Gastrocnemius medialis (tissue), 4 donors: ENCODE data around the gene GALNT6. TPM values are rescaled to one million over a fixed set of nuclear protein-coding genes. Genes with fewer than 3 reads are reported as not detected.

Experiments
- ATAC-seq, 2 donors: fragments of 150-250 bp; one replicate each; pipeline ENCODE4 v1.9.1; 2016
- DNase-seq, 2 donors: peaks; one replicate each; pipeline ENCODE4 v3.0.0-alpha.2; 2019
- H3K27ac ChIP-seq, 4 donors: fragments of 200-600 bp; sonication (generic); 1 replicate in 1 of 4; 2 replicates in 3 of 4; pipeline ENCODE4 v1.5.1; 2016 to 2018; ENCODE audit warnings: mild to moderate bottlenecking in 2 of 4, moderate library complexity in 1 of 4
- H3K27me3 ChIP-seq, 3 donors: fragments of 200-600 bp; sonication (generic) in 2 of 3; 1 replicate in 1 of 3; 2 replicates in 2 of 3; pipeline versions ENCODE4 v1.5.1 to v1.6.0; 2016 to 2019; ENCODE audit warnings: mild to moderate bottlenecking in 1 of 3, moderate library complexity in 1 of 3
- H3K36me3 ChIP-seq, 2 donors: fragments of 200-600 bp; sonication (generic) in 1 of 2; one replicate each; pipeline ENCODE4 v1.5.1; 2017 to 2018
- H3K4me1 ChIP-seq, 2 donors: fragments of 200-600 bp; sonication (generic) in 1 of 2; one replicate each; pipeline ENCODE4 v1.5.1; 2016 to 2017; ENCODE audit warnings: mild to moderate bottlenecking in 2 of 2
- H3K4me3 ChIP-seq, 4 donors: fragments of 200-600 bp; sonication (generic) in 3 of 4; 1 replicate in 1 of 4; 2 replicates in 3 of 4; pipeline ENCODE4 v1.5.1; 2016 to 2019; ENCODE audit warnings: mild to moderate bottlenecking in 2 of 4
- H3K9me3 ChIP-seq, 3 donors: fragments of 200-600 bp; sonication (generic) in 2 of 3; 1 replicate in 1 of 3; 2 replicates in 2 of 3; pipeline ENCODE4 v1.5.1; 2016 to 2019
- POLR2A ChIP-seq, 2 donors: fragments of 450-650 bp; IDR thresholded peaks; one replicate each; pipeline ENCODE4 v1.6.1; 2017; ENCODE audit warnings: antibody characterized with exemption in 2 of 2, mild to moderate bottlenecking in 2 of 2, moderate library complexity in 2 of 2
- in situ Hi-C, 4 donors: fragments of 200-750 bp; cut with MboI; loops; one replicate each; pipeline versions ENCODE4 v1.15.0 to v1.8.0; 2017; ENCODE audit warnings: low sequenced_read_pairs in 4 of 4
- intact Hi-C: fragments of 100-400 bp; cut with DNase I; formaldehyde crosslinking; loops from one replicate; pipeline ENCODE4 v1.15.1; 2023; ENCODE audit warnings: low total_unique reads
- total RNA-seq, 4 donors: library from RNA; depleted of rRNA; stranded (reverse); fragments of >200 nt; gene quantifications; one replicate each; pipeline versions ENCODE4 v1.1.0 to v1.2.3, GENCODE V29; 2016
- TF ChIP-seq, protein P1 (sequence below), 5 experiments: fragments of 450-650 bp in 3 of 5; fragments of 200-600 bp in 2 of 5; sonication (generic) in 2 of 5; IDR thresholded peaks in 4 of 5; conservative IDR thresholded peaks in 1 of 5; 1 replicate in 4 of 5; 2 replicates in 1 of 5; pipeline ENCODE4 v1.5.1; 2016 to 2019; ENCODE audit warnings: antibody characterized with exemption in 5 of 5, mild to moderate bottlenecking in 3 of 5, moderate library complexity in 3 of 5

GALNT6 gene
- total RNA-seq, 4 donors from 2014 or later = 0.24 to 0.51 (median 0.37) TPM

DNA sequence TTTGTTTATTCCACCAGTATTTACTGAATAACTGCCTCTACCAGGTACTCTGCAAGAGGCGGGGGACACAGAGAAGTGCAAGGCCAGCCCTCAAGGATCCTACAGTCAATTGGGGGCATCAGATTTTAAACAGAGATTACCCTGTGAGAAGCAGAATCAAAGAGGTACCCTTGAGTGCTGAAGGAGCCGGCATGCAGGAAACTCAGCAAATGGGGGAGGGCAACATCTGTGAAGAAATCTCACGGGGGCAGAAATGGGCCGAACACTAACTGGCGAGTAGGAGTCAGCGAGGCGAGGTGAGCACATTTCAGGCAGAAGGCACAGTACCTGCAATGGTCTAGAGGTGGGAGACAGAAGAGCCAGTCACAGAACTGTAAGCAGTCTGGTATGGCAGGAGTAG lies 9.0 kb downstream of the GALNT6 start:
- Histone ChIP-seq H3K4me1 (no peaks in the 10 kb centered on the region), H3K4me3 (no peak overlapping the region), H3K27me3 (no peaks in the 10 kb centered on the region), H3K27ac (no peak overlapping the region), H3K36me3 (no peaks in the 10 kb centered on the region), H3K9me3 (no peaks in the 10 kb centered on the region)
- ATAC-seq (no peak), DNase-seq (no peak)
- intact Hi-C loops = no loop called here
- in situ Hi-C loops = no loop called here
- no peak for TF ChIP-seq POLR2A (IDR thresholded peaks at IDR 0.05)
- TF ChIP-seq, protein P1, sequence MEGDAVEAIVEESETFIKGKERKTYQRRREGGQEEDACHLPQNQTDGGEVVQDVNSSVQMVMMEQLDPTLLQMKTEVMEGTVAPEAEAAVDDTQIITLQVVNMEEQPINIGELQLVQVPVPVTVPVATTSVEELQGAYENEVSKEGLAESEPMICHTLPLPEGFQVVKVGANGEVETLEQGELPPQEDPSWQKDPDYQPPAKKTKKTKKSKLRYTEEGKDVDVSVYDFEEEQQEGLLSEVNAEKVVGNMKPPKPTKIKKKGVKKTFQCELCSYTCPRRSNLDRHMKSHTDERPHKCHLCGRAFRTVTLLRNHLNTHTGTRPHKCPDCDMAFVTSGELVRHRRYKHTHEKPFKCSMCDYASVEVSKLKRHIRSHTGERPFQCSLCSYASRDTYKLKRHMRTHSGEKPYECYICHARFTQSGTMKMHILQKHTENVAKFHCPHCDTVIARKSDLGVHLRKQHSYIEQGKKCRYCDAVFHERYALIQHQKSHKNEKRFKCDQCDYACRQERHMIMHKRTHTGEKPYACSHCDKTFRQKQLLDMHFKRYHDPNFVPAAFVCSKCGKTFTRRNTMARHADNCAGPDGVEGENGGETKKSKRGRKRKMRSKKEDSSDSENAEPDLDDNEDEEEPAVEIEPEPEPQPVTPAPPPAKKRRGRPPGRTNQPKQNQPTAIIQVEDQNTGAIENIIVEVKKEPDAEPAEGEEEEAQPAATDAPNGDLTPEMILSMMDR (IDR thresholded peaks at IDR 0.05 in 4 of 5, conservative IDR thresholded peaks at IDR 0.05 in 1 of 5) = no peak

DNA sequence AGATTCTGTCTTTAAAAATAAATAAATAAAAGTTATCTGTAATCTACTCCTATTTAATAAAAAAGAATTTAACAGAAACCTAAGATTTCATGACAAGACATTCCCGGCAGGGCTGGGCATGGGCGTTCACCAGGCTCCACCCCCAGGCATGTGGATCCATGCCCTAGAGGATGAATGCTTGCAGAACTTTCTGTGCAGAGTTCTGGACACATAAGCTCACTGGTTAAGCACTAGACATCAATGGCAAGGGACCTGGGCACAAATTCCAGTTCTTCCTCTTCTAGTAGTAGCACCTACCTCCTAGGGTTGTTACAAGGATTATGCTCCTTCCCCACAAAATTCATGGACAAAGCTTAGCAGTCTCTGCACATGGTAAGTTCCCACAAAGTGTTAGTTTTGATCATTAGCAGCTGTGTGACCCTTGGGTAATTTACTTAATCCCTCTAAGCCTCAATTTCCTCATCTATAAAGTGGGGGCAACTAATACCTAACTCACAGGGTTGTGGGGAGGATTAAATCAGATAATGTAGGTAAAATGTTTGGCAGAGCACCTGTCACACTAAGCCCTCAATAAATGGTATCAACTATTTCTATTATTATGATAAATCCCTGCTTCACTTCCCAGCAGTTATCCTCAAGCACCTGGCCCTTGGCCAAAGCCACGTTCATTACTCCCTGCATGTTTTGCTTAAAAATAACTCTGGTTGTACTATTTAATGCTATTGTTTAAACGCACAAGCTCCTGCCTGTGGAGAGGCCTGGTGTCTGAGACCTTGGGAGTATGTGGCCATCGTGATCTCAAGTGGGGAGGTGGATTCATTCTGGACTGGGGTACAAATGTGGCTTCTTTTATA lies 9.8 kb downstream of the GALNT6 start:
- ATAC-seq (no peak), DNase-seq (no peak)
- Histone ChIP-seq H3K27me3 (no peaks in the 10 kb centered on the region), H3K36me3 (no peaks in the 10 kb centered on the region), H3K4me1 (no peaks in the 10 kb centered on the region), H3K27ac (no peak overlapping the region), H3K9me3 (no peaks in the 10 kb centered on the region), H3K4me3 (no peak overlapping the region)
- TF ChIP-seq, protein P1 (IDR thresholded peaks at IDR 0.05 in 4 of 5, conservative IDR thresholded peaks at IDR 0.05 in 1 of 5) = no peak
- TF ChIP-seq POLR2A (IDR thresholded peaks at IDR 0.05) = no peak
- in situ Hi-C loops (no loop called here), intact Hi-C loops (no loop called here)

DNA sequence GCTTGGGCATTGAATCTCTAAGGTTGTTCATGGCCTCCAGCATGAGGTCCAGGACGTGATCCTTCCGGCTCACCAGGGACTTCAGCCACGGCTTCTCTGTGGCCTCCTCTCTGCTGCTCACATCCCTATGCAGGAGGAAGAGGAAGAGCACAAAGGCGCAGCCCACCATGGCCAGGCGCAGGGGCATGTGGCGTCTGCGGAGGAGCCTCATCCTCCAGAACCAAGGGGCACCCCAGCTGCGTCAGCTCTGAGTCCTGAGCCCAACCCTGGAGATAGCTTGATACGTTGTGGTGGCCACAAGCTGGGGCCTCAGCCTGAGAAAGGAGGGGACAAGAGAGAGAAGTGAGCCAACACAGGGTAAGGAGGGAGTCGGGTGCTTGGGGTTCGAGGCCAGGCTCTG lies 11.6 kb downstream of the GALNT6 start:
- ATAC-seq (no peak), DNase-seq (no peak)
- TF ChIP-seq POLR2A (IDR thresholded peaks at IDR 0.05) = no peak
- TF ChIP-seq, protein P1 (IDR thresholded peaks at IDR 0.05 in 4 of 5, conservative IDR thresholded peaks at IDR 0.05 in 1 of 5) = no peak
- in situ Hi-C loops (no loop called here), intact Hi-C loops (no loop called here)
- H3K27me3 ChIP-seq = no peaks in the 10 kb centered on the region
- no peak overlapping the region for H3K4me3 ChIP-seq
- H3K27ac ChIP-seq = no peak overlapping the region
- no peaks in the 10 kb centered on the region for H3K4me1 ChIP-seq
- H3K9me3 ChIP-seq = no peaks in the 10 kb centered on the region
- H3K36me3 ChIP-seq = no peaks in the 10 kb centered on the region

DNA sequence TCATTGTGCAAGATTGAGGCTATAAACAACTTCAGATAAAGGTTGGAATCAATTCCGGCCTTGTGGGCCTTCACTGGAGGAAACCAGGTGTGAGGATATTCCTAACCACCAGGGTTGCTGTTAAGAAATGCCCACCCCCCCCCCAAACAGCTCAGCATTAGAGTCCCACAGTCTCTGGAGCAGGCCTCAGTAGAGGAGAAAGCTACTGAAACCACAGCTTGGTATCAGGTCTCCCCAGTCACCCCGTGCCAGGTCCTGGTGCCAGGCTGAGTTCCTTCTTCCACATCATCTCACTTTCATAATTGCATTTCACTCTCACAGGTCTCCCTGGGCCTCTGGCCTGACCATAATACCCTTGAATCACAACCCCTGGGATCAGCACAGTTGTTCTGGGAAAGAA lies 12.5 kb downstream of the GALNT6 start:
- H3K27ac ChIP-seq = no peak overlapping the region
- ATAC-seq = peak; percentile 58 to 72
- no peaks in the 10 kb centered on the region for H3K4me1 ChIP-seq
- in situ Hi-C loops (no loop called here), intact Hi-C loops (no loop called here)
- H3K27me3 ChIP-seq = no peaks in the 10 kb centered on the region
- TF ChIP-seq, protein P1 (IDR thresholded peaks at IDR 0.05 in 4 of 5, conservative IDR thresholded peaks at IDR 0.05 in 1 of 5) = no peak
- TF ChIP-seq POLR2A (IDR thresholded peaks at IDR 0.05) = no peak
- no peak overlapping the region for H3K4me3 ChIP-seq
- no peaks in the 10 kb centered on the region for H3K36me3 ChIP-seq
- H3K9me3 ChIP-seq = no peaks in the 10 kb centered on the region
- peak in 1 of 2 donors; percentile 20 for DNase-seq
